ENCODE measurements around the gene VPS39.

GRCh38 chr15:42171795-42172194 lies 36.3 kb downstream of the VPS39 start:
- TF ChIP-seq TAF1 (IDR thresholded peaks at IDR 0.05; ENCODE audit: borderline replicate concordance, insufficient read depth, low read length) (no peak), FOXP2 (optimal IDR thresholded peaks at IDR 0.05; ENCODE audit: borderline replicate concordance, extremely low read depth, extremely low read length, insufficient read depth) (no peak)
